ENCODE results near the gene GREM1.

The GREM1 gene

DNA sequence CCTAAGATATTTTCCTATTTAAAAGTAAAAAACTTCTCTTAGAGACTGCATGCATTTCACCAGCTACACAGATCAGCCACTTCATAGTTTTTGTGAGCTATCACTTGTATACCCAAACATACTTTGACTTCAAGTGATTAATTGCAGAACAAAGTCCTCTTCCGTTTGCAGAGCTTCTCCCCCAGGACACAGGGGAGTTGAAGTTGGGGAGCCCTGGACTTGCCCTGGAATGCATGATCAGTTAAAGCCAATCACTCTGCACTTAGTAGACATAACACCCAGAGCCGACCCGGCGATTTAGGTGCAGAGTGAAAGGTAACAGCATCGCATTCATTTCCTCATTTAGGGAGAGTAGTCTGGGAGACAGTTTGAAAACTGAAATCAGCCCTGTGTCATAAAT is 70.1 kb downstream of the GREM1 start:
- DNase-seq: no peak

DNA sequence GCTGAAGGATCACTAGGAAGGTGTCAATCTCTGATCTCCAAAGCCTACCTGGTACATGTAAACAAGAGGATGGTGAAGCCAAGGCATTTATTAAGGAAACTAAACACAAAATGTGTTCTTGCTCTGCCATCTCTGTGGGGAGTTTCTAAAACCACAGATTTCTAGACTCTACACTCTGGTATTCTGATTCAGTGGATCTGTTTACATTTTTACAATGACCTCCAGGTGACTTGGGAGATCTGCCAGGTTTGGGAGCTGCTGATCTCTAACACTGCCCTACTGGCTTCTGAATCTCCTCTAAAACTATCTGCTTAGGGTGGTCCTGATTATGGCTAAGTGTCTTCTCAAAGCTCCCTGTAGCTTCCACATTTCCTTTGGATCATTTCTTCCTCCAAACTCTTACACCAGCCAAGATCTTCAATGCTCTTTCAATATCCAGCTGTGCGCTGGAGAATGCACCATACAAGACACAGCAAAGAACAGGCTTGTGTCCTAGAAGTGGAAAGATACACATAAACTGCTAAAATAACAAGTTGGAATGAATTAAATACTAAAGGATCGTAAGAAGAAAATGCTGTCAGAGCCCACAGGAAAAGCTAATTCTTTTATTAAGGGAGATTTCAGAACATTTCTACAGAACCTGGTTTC is 72.7 kb downstream of the GREM1 start:
- no peak for DNase-seq

DNA sequence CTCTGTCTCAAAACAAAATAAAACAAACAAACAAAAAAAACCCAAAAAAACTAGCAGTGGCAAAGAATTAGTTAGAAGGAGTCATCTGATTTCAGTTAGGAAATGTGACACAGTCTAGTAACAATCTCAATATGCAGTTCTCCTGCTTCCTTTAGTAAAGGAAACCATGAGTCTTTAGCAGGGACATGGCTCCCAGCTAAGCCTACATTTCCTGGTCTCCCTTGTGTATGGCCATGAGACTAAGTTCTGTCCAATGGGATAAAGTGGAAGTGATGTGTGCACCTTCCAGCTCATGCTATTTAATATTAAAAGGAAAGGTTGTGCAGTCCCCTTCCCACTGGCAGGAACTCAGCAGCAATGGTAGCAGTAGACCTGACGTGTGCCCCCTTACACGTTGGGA is 74.6 kb downstream of the GREM1 start:
- no peak for DNase-seq
